Glutamatergic neuron (in vitro differentiated cells): ENCODE measurements around the gene CCDC127. TPM values are rescaled to one million over a fixed set of nuclear protein-coding genes. Genes with fewer than 3 reads are reported as not detected.

ENCODE experiments used
- DNase-seq: peaks from one replicate; pipeline ENCODE4 v3.0.0; 2022
- H3K27ac Mint-ChIP-seq: one replicate; pipeline ENCODE4 v1.8.0; 2020; ENCODE audit warnings: mild to moderate bottlenecking, mixed read lengths, inconsistent platforms; ENCODE audit not compliant: unreplicated experiment
- H3K27me3 Mint-ChIP-seq: one replicate; pipeline ENCODE4 v1.8.0; 2020; ENCODE audit warnings: mild to moderate bottlenecking, moderate library complexity, mixed read lengths, inconsistent platforms; ENCODE audit not compliant: unreplicated experiment
- H3K36me3 Mint-ChIP-seq: one replicate; pipeline ENCODE4 v1.8.0; 2020; ENCODE audit warnings: mild to moderate bottlenecking, mixed read lengths, inconsistent platforms; ENCODE audit not compliant: unreplicated experiment
- H3K4me1 Mint-ChIP-seq: one replicate; pipeline ENCODE4 v1.8.0; 2020; ENCODE audit warnings: mild to moderate bottlenecking, low read depth, mixed read lengths, inconsistent platforms; ENCODE audit not compliant: unreplicated experiment
- H3K4me3 Mint-ChIP-seq: one replicate; pipeline ENCODE4 v1.8.0; 2020; ENCODE audit warnings: mild to moderate bottlenecking, mixed read lengths, inconsistent platforms; ENCODE audit not compliant: unreplicated experiment
- H3K9me3 Mint-ChIP-seq: one replicate; pipeline ENCODE4 v1.8.0; 2020; ENCODE audit warnings: mild to moderate bottlenecking, moderate library complexity, mixed read lengths, inconsistent platforms; ENCODE audit not compliant: unreplicated experiment
- total RNA-seq: library from RNA; stranded (reverse); fragmentation: NEBNext Ultra II Directional; extraction: Animal tissue kit (Norgen Biotek cat#: 25700); gene quantifications from one replicate; pipeline ENCODE4 v1.2.1, GENCODE V29; 2021; ENCODE audit not compliant: unreplicated experiment
- TF ChIP-seq, protein P1 (sequence below): fragments of 200-600 bp; sonication (generic); IDR thresholded peaks from one replicate; pipeline ENCODE4 v1.5.0; 2021; ENCODE audit not compliant: partially characterized antibody, unreplicated experiment

CCDC127 gene
- total RNA-seq, 1 donor from 2014 or later = 11.9 TPM

DNA sequence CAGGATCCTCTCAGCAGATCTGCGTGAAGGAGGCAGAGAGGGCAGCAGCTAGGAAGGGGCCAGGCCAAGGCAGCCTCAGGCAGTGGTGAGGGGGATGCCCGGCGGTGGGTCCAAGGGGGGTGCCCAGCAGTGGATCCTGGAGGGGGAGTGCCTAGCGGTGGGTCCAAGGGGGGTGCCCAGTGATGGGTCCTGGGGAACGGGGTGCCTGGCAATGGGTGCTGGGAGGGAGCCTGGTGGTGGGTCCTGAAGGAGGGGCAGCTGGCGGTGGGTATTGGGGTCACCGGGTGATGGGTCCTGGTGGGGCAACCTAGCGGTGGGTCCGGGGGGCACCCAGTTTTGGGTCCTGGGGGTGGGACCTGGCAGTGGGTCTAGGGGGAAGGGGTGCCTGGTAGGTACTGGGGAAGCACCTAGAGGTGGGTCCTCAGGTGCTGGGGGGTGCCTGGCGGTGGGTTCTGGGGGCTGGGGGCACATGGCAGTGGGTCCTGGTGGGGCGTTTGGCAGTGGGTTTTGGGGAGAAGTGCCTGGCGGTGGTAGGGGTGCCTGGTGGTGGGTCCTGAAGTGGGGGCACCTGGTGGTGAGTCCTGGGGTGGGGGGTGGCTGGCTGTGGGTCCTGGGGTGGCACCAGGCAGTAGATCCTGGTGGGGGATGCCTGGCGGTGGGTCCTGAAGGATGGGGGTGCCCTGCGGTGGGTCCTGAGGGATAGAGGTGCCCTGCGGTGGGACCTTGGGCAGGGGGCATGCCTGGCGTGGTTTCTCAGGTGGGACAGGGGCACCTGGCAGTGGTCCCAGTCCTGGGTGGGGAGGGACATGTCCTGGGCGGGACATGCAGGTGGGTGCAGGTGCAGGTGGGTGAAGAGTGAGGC, 24.8 kb downstream of the CCDC127 start:
- no peak overlapping the region for H3K4me3 Mint-ChIP-seq
- peaks cover 6% of the 10 kb centered on the region for H3K9me3 Mint-ChIP-seq
- H3K27ac Mint-ChIP-seq = no peak overlapping the region
- TF ChIP-seq, protein P1, sequence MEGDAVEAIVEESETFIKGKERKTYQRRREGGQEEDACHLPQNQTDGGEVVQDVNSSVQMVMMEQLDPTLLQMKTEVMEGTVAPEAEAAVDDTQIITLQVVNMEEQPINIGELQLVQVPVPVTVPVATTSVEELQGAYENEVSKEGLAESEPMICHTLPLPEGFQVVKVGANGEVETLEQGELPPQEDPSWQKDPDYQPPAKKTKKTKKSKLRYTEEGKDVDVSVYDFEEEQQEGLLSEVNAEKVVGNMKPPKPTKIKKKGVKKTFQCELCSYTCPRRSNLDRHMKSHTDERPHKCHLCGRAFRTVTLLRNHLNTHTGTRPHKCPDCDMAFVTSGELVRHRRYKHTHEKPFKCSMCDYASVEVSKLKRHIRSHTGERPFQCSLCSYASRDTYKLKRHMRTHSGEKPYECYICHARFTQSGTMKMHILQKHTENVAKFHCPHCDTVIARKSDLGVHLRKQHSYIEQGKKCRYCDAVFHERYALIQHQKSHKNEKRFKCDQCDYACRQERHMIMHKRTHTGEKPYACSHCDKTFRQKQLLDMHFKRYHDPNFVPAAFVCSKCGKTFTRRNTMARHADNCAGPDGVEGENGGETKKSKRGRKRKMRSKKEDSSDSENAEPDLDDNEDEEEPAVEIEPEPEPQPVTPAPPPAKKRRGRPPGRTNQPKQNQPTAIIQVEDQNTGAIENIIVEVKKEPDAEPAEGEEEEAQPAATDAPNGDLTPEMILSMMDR = no peak
- DNase-seq = peak; percentile 14
- peaks cover 18% of the 10 kb centered on the region for H3K4me1 Mint-ChIP-seq
- H3K27me3 Mint-ChIP-seq = peaks cover 10% of the 10 kb centered on the region
- H3K36me3 Mint-ChIP-seq = no peaks in the 10 kb centered on the region

DNA sequence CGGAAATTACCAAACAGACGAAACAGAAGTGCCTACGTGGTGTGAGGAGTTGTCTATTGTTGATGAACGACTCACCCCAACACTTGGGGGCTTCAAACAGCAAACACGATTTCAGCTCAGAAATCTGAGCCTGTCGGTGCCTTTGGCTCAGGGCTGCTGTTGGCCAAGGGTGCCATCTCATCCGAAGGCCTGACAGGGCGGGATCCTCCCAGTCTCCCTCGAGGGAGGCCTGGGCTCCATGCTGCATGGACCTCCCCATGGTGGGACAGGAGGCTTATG, 25.3 kb downstream of the CCDC127 start:
- Mint-ChIP-seq H3K36me3 (no peaks in the 10 kb centered on the region), H3K27ac (no peak overlapping the region), H3K4me3 (no peak overlapping the region)

GRCh38 chr5:191949-192690, 25.8 kb downstream of the CCDC127 start:
- H3K4me1 Mint-ChIP-seq = peaks cover 22% of the 10 kb centered on the region
- H3K36me3 Mint-ChIP-seq = no peaks in the 10 kb centered on the region
- peaks cover 10% of the 10 kb centered on the region for H3K27me3 Mint-ChIP-seq
- H3K4me3 Mint-ChIP-seq = no peak overlapping the region
- TF ChIP-seq, protein P1 = no peak
- peak; percentile 18 for DNase-seq
- peaks cover 6% of the 10 kb centered on the region for H3K9me3 Mint-ChIP-seq
- H3K27ac Mint-ChIP-seq = no peak overlapping the region

More for the DNA sequence above, 25.3 kb downstream of the CCDC127 start:
- DNase-seq = peak; percentile 13
- TF ChIP-seq, protein P1 = no peak
- peaks cover 6% of the 10 kb centered on the region for H3K9me3 Mint-ChIP-seq
- peaks cover 20% of the 10 kb centered on the region for H3K4me1 Mint-ChIP-seq
- peaks cover 10% of the 10 kb centered on the region for H3K27me3 Mint-ChIP-seq

DNA sequence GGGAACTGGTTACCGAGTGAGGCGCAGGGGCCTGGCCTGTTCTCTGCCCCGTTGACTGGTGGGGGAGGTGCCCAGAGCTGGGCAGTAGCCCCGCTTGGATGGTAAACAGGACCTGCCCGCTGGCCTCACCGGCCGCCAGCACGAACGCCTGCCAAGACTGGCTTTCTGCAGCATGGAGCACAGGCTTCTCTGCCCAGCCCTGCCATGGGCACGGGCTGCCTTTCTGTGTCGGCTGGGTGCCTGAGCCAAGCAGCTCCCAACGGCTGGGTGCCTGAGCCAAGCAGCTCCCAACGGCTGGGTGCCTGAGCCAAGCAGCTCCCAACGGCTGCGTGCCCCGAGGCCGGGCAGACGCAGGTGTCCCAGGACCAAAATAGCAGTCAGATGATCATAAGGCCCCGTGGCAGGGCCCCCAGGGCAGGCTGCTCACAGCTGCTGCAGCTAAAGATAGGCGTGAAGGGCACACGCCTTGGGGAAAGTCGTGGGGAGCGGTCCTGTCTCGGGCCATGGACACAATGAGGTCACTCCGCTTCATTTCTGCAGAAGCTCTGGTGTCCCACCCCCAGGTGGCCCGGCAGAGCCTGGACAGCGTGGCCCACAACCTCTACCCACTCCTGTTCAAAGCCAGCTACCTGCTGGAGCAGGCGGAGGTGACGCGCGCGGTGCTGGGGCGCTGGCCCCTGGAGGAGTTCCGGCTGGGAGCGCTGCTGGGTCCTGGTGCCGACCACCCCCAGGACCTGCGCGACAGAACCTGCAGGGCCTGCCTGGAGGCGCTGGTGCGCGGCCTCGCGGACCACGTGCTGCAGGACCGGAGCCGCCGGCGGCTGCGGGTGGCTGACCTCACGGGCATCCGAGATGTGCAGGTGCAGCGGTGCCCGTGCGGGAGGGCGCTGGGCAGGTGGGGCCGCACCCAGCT, 26.7 kb downstream of the CCDC127 start, which contains the start of gene LRRC14B:
Gene LRRC14B (plus strand): TSS at position 460 of the 913 bp plus-strand sequence. CDS start 44 bp downstream, at position 504.
- no peaks in the 10 kb centered on the region for H3K36me3 Mint-ChIP-seq
- TF ChIP-seq, protein P1 = no peak

More for the DNA sequence above, 26.7 kb downstream of the CCDC127 start, which contains the start of gene LRRC14B:
- H3K4me1 Mint-ChIP-seq = peaks cover 19% of the 10 kb centered on the region
- H3K9me3 Mint-ChIP-seq = peaks cover 6% of the 10 kb centered on the region
- no peak within 1 kb of the TSS for H3K4me3 Mint-ChIP-seq
- peak within 1 kb of the TSS; percentile 34 for H3K27ac Mint-ChIP-seq
- peaks cover 10% of the 10 kb centered on the region for H3K27me3 Mint-ChIP-seq
- peak; percentile 53 for DNase-seq
